Gastroesophageal sphincter (tissue), 4 donors: ENCODE results near the gene UCHL5. TPM values are rescaled to one million over a fixed set of nuclear protein-coding genes. Genes with fewer than 3 reads are reported as not detected.
A peak's percentile ranks its signal among the peaks of the same experiment; 100 is the strongest.

Experiments
- ATAC-seq: fragments of 150-250 bp; one replicate; pipeline ENCODE4 v1.9.1; 2016; ENCODE audit warnings: mild to moderate bottlenecking, moderate library complexity
- H3K27ac ChIP-seq, 4 donors: fragments of 200-600 bp; sonication (generic) in 3 of 4; 1 replicate in 3 of 4; 2 replicates in 1 of 4; pipeline ENCODE4 v1.5.1; 2016 to 2019
- H3K27me3 ChIP-seq: fragments of 200-600 bp; sonication (generic); one replicate; pipeline ENCODE4 v1.5.1; 2019
- H3K36me3 ChIP-seq, 2 donors: fragments of 200-600 bp; sonication (generic); one replicate each; pipeline ENCODE4 v1.5.1; 2019; ENCODE audit warnings: control low read depth in 1 of 2
- H3K4me1 ChIP-seq, 3 donors: fragments of 200-600 bp; sonication (generic); 1 replicate in 2 of 3; 2 replicates in 1 of 3; pipeline ENCODE4 v1.5.1; 2016 to 2019; ENCODE audit warnings: control low read depth in 2 of 3
- H3K4me3 ChIP-seq, 2 donors: fragments of 200-600 bp; sonication (generic); one replicate each; pipeline ENCODE4 v1.5.1; 2019; ENCODE audit warnings: mild to moderate bottlenecking in 1 of 2, moderate library complexity in 1 of 2
- H3K9me3 ChIP-seq, 3 donors: fragments of 200-600 bp; sonication (generic); one replicate each; pipeline ENCODE4 v1.5.1; 2017 to 2019; ENCODE audit warnings: control low read depth in 2 of 3
- EP300 ChIP-seq: sonication (generic); formaldehyde crosslinking; IDR thresholded peaks from one replicate; pipeline ENCODE4 v1.6.1; 2017; ENCODE audit warnings: antibody characterized with exemption, mild to moderate bottlenecking
- POLR2A ChIP-seq, 2 donors: fragments of 450-650 bp; IDR thresholded peaks; one replicate each; pipeline ENCODE4 v1.6.1; 2017; ENCODE audit warnings: antibody characterized with exemption in 2 of 2, mild to moderate bottlenecking in 2 of 2, moderate library complexity in 1 of 2
- POLR2AphosphoS5 ChIP-seq: sonication (generic); formaldehyde crosslinking; IDR thresholded peaks from one replicate; pipeline ENCODE4 v1.6.1; 2017; ENCODE audit warnings: antibody characterized with exemption
- WGBS, 2 donors: methylation state at CpG; one replicate each; pipeline ENCODE4 v1.1.5; 2018; ENCODE audit warnings: low coverage in 1 of 2; 5-methylcytosine and 5-hydroxymethylcytosine counted together
- total RNA-seq, 4 donors: library from RNA; depleted of rRNA; stranded (reverse); fragments of >200 nt; gene quantifications; one replicate each; pipeline ENCODE4 v1.1.0, GENCODE V29; 2016
- TF ChIP-seq, protein P1 (sequence below), 4 experiments: fragments of 200-600 bp in 2 of 4; fragments of 450-650 bp in 2 of 4; sonication (generic) in 1 of 4; IDR thresholded peaks; one replicate each; pipeline ENCODE4 v1.5.1; 2017 to 2019; ENCODE audit warnings: antibody characterized with exemption in 4 of 4, mild to moderate bottlenecking in 2 of 4, moderate library complexity in 2 of 4

The UCHL5 gene
- total RNA-seq, 4 donors from 2014 or later, result 24.1 to 42.7 (median 32.8) TPM

DNA sequence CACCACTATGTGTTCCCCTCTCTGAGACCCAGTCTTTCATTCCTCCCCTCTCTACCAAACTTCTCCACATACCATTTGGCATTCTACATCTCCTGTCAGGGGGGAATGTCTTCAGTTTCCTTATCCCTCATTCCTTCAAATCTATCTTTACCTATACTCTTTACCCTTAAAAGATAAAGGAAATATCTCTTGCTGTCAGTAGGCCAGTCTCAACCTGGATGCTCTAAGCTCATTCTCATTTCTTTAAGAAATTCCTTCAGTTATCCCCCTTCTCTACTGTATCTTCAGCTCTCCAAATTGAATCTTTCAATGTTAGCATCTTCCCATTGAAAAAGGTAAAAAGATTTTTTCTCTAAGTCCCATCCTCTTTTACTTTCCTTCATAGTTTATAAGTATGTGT is 6.8 kb upstream of the UCHL5 start:
- H3K4me1 ChIP-seq, result peaks cover 11 to 76% (median 12%) of the 10 kb centered on the region in 3 donors
- no peaks in the 10 kb centered on the region for H3K27me3 ChIP-seq
- H3K36me3 ChIP-seq, result peaks cover 0 to 7% of the 10 kb centered on the region in 2 donors
- no peak overlapping the region for H3K27ac ChIP-seq
- ATAC-seq, result no peak
- TF ChIP-seq EP300, result no peak
- TF ChIP-seq, protein P1, sequence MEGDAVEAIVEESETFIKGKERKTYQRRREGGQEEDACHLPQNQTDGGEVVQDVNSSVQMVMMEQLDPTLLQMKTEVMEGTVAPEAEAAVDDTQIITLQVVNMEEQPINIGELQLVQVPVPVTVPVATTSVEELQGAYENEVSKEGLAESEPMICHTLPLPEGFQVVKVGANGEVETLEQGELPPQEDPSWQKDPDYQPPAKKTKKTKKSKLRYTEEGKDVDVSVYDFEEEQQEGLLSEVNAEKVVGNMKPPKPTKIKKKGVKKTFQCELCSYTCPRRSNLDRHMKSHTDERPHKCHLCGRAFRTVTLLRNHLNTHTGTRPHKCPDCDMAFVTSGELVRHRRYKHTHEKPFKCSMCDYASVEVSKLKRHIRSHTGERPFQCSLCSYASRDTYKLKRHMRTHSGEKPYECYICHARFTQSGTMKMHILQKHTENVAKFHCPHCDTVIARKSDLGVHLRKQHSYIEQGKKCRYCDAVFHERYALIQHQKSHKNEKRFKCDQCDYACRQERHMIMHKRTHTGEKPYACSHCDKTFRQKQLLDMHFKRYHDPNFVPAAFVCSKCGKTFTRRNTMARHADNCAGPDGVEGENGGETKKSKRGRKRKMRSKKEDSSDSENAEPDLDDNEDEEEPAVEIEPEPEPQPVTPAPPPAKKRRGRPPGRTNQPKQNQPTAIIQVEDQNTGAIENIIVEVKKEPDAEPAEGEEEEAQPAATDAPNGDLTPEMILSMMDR (IDR thresholded peaks at IDR 0.05), result no peak
- TF ChIP-seq POLR2AphosphoS5, result no peak
- no peak for TF ChIP-seq POLR2A (IDR thresholded peaks at IDR 0.05)
- no peak overlapping the region for H3K4me3 ChIP-seq
- H3K9me3 ChIP-seq, result no peaks in the 10 kb centered on the region

DNA sequence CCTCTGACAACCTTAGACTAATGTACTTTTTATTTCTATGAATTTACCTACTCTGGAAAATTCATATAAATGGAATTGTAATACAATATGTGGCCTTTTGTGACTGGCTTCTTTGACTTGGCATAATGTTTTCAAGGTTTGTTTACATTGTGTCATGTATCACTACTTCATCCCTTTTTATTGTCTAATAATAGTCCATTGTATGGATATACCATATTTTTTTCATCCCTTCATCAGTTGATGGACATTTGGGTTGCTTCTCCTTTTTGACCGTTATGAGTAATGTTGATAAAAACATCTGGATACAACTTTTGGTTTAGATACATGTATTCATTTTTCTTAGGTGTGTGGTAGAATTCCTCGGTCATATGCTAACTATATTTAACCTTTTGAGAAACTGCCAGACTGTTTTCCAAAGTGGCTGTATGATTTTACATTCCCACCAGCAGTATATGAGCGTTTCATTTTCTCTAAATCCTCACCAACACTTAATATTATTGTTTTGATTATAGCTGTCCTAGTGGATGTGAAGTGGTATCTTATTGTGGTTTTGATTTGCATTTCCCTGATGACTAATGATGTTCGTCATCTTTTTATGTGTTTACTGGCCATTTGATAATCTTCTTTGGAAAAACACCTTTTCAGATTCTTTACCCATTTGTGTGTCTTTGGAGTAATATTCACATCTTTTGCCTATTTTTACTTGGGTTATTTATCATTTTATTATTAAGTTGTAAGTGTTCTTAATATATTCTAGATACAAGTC is 3.7 kb upstream of the UCHL5 start:
- Histone ChIP-seq H3K4me1 (peaks cover 12 to 74% (median 19%) of the 10 kb centered on the region in 3 donors), H3K9me3 (no peaks in the 10 kb centered on the region), H3K27me3 (no peaks in the 10 kb centered on the region), H3K4me3 (no peak overlapping the region), H3K27ac (no peak overlapping the region), H3K36me3 (no peaks in the 10 kb centered on the region)
- TF ChIP-seq, protein P1 (IDR thresholded peaks at IDR 0.05), result no peak
- TF ChIP-seq EP300, result no peak
- no peak for TF ChIP-seq POLR2A (IDR thresholded peaks at IDR 0.05)
- no peak for TF ChIP-seq POLR2AphosphoS5
- no peak for ATAC-seq
- 95 to 97% methylated on average over 4 of the region's 4 CpGs for WGBS, 2 donors

DNA sequence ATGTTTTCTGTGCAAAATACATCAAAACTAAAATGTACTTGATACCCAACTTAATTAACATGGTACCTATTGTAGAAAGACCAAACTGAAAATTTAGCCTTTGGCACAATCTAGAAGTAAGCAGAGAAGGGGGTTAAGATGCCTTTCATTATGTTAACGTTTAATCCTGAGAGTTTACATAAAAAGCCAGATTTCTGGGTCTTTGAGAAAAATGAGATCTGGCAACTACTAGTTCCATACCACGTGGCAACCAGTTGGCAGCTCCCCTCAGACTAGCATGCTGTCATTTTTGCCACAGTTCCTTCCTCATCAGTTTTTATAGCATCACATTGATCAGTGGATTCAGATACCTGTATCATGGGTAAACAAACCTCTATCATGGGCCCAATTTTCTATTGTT is 1.8 kb upstream of the UCHL5 start:
- Histone ChIP-seq H3K4me3 (peak overlapping the region; percentile 81 to 92), H3K4me1 (peaks cover 12 to 73% (median 25%) of the 10 kb centered on the region in 3 donors), H3K27ac (peak overlapping the region; percentile 97 to 99 (median 98)), H3K27me3 (no peaks in the 10 kb centered on the region), H3K9me3 (no peaks in the 10 kb centered on the region), H3K36me3 (no peaks in the 10 kb centered on the region)
- ATAC-seq, result no peak
- TF ChIP-seq POLR2AphosphoS5 (no peak), EP300 (no peak), POLR2A (IDR thresholded peaks at IDR 0.05) (no peak)
- TF ChIP-seq, protein P1 (IDR thresholded peaks at IDR 0.05), result no peak
- WGBS, 2 donors, result 0 to 5% methylated on average over 2 of the region's 2 CpGs

DNA sequence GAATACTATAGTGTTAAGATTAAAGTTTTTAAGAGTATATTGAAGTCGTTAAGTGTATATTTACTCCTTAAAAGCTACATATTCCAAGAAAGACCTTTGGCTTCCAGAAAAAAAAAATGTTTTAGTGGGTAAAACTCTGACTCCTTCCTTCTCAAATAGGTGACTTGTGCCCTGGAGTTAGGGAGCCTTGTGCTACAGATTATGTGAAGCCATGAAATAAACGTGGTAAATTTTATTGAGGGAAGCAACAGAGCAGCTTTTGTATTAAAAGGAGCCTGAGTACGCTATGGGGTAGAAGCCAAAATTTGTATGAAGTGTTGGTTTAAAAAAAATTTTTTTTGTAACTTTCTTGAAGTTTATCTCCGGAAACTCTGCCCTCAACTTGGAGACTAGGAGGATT is 1.2 kb upstream of the UCHL5 start:
- H3K4me1 ChIP-seq, result peaks cover 12 to 68% (median 25%) of the 10 kb centered on the region in 3 donors
- 5 to 9% methylated on average over 4 of the region's 4 CpGs for WGBS, 2 donors

DNA sequence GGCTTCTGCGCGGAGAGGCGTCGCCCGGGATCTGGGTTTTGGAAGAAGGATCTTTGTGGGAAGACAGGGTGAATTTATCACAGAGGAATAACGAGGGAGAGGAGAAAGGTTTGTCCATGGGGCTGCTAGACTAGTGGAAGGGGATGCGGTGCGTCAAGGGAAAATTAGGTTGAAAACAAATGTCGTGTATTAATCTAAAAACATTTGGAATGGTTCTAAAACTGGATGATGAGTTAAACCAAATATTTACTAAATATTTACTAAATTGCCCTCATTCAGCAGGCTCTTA is 899 bp upstream of the UCHL5 start:
- no peak for ATAC-seq
- 0% methylated on average over 4 of the region's 9 CpGs for WGBS, 2 donors
- peaks cover 12 to 67% (median 25%) of the 10 kb centered on the region in 3 donors for H3K4me1 ChIP-seq

More for the DNA sequence above, 1.2 kb upstream of the UCHL5 start:
- ATAC-seq, result no peak
- Histone ChIP-seq H3K9me3 (no peaks in the 10 kb centered on the region), H3K27ac (peak overlapping the region; percentile 97 to 99 (median 98)), H3K36me3 (no peaks in the 10 kb centered on the region), H3K27me3 (no peaks in the 10 kb centered on the region), H3K4me3 (peak overlapping the region; percentile 81 to 92)
- no peak for TF ChIP-seq EP300
- no peak for TF ChIP-seq POLR2AphosphoS5
- TF ChIP-seq, protein P1 (IDR thresholded peaks at IDR 0.05), result no peak
- TF ChIP-seq POLR2A (IDR thresholded peaks at IDR 0.05), result no peak

More for the DNA sequence above, 899 bp upstream of the UCHL5 start:
- no peaks in the 10 kb centered on the region for H3K27me3 ChIP-seq
- H3K36me3 ChIP-seq, result no peaks in the 10 kb centered on the region
- H3K9me3 ChIP-seq, result no peaks in the 10 kb centered on the region
- peak overlapping the region; percentile 97 to 99 (median 98) for H3K27ac ChIP-seq
- peak overlapping the region; percentile 81 to 92 for H3K4me3 ChIP-seq
- no peak for TF ChIP-seq POLR2AphosphoS5
- TF ChIP-seq POLR2A (IDR thresholded peaks at IDR 0.05), result no peak
- TF ChIP-seq, protein P1 (IDR thresholded peaks at IDR 0.05), result no peak
- no peak for TF ChIP-seq EP300
